H1 (cell line): ENCODE measurements around the gene SIK3. TPM values are rescaled to one million over a fixed set of nuclear protein-coding genes. Genes with fewer than 3 reads are reported as not detected.

ENCODE experiments used
- CTCF ChIA-PET: fragments of 300-600 bp; sonication (Branson Sonifier 250); formaldehyde crosslinking; loops from one replicate; lab custom pipeline; 2021; ENCODE audit not compliant: partially characterized antibody; lab: Charles Lee
- POLR2A ChIA-PET: fragments of 300-600 bp; sonication (Branson Sonifier 250); formaldehyde crosslinking; loops from one replicate; lab custom pipeline; 2021; ENCODE audit warnings: inconsistent platforms; ENCODE audit not compliant: partially characterized antibody; lab: Charles Lee
- DNase-seq, 2 experiments: peaks; one replicate each; pipeline versions ENCODE4 v3.0.0 to v3.0.0-alpha.2; 2010 to 2022; ENCODE audit warnings: low spot score in 2 of 2, low read depth in 1 of 2, mixed read lengths in 1 of 2
- FAIRE-seq: peaks from 2 replicates; lab custom pipeline; 2011; peaks lifted over from hg19 to GRCh38; lab: Jason Lieb, UNC
- H2AFZ ChIP-seq: 2 replicates; pipeline ENCODE4 v1.8.1; 2012; ENCODE audit warnings: low read length, inconsistent platforms
- H2AK5ac ChIP-seq: 2 replicates; pipeline ENCODE4 v1.6.1; 2013; ENCODE audit warnings: low read depth, low read length
- H2BK120ac ChIP-seq: replicated peaks from 2 replicates; pipeline ENCODE3; 2013; ENCODE audit warnings: low read depth, low read length, inconsistent platforms
- H2BK12ac ChIP-seq: 2 replicates; pipeline ENCODE4 v1.6.1; 2013; ENCODE audit warnings: low read depth, low read length
- H2BK15ac ChIP-seq: 2 replicates; pipeline ENCODE4 v1.6.1; 2013; ENCODE audit warnings: low read length
- H2BK20ac ChIP-seq: 2 replicates; pipeline ENCODE4 v1.6.1; 2013; ENCODE audit warnings: low read length
- H2BK5ac ChIP-seq: 2 replicates; pipeline ENCODE4 v1.6.1; 2013; ENCODE audit warnings: low read depth, low read length
- H3K14ac ChIP-seq: 2 replicates; pipeline ENCODE4 v1.6.1; 2013; ENCODE audit warnings: inconsistent platforms; ENCODE audit not compliant: insufficient read length
- H3K18ac ChIP-seq: 2 replicates; pipeline ENCODE4 v1.6.1; 2013; ENCODE audit warnings: low read length; ENCODE audit errors: extremely low read depth
- H3K23ac ChIP-seq: 2 replicates; pipeline ENCODE4 v1.6.1; 2013; ENCODE audit warnings: inconsistent platforms; ENCODE audit not compliant: insufficient read length
- H3K23me2 ChIP-seq: 2 replicates; pipeline ENCODE4 v1.6.1; 2013; ENCODE audit warnings: low read depth, low read length
- H3K27ac ChIP-seq: 2 replicates; pipeline ENCODE4 v1.6.1; 2011; ENCODE audit warnings: low read depth, low read length, inconsistent platforms
- H3K27me3 ChIP-seq, 4 experiments: replicated peaks in 1 of 4; 1 replicate in 1 of 4; 2 replicates in 3 of 4; pipeline versions ENCODE4 v1.6.1 to v1.8.1; 2011 to 2013; ENCODE audit warnings: low read length in 3 of 4, mild to moderate bottlenecking in 3 of 4, inconsistent platforms in 2 of 4, mixed read lengths in 2 of 4, moderate library complexity in 1 of 4; ENCODE audit not compliant: control insufficient read depth in 3 of 4, insufficient read depth in 3 of 4; ENCODE audit errors: extremely low read depth in 1 of 4
- H3K36me3 ChIP-seq, 4 experiments: 2 replicates each; pipeline versions ENCODE4 v1.6.1 to v1.8.1; 2011 to 2013; ENCODE audit warnings: mild to moderate bottlenecking in 4 of 4, low read length in 3 of 4, moderate library complexity in 2 of 4, control low read depth in 1 of 4, inconsistent platforms in 1 of 4; ENCODE audit not compliant: insufficient read depth in 4 of 4, control insufficient read depth in 2 of 4
- H3K4ac ChIP-seq: replicated peaks from 2 replicates; pipeline ENCODE3; 2013; ENCODE audit warnings: low read length, low read depth, mixed read lengths, inconsistent platforms; ENCODE audit not compliant: insufficient read length
- H3K4me1 ChIP-seq, 4 experiments: replicated peaks in 1 of 4; 1 replicate in 1 of 4; 2 replicates in 3 of 4; pipeline versions ENCODE4 v1.6.1 to v1.8.1; 2011 to 2013; ENCODE audit warnings: low read length in 3 of 4, inconsistent platforms in 2 of 4, mixed read lengths in 1 of 4; ENCODE audit not compliant: insufficient read depth in 4 of 4, control insufficient read depth in 3 of 4
- H3K4me2 ChIP-seq, 2 experiments: 2 replicates each; pipeline versions ENCODE4 v1.6.1 to v1.8.1; 2011 to 2013; ENCODE audit warnings: low read depth in 2 of 2, low read length in 2 of 2, control low read depth in 1 of 2, inconsistent platforms in 1 of 2, mild to moderate bottlenecking in 1 of 2; ENCODE audit not compliant: insufficient read depth in 1 of 2
- H3K4me3 ChIP-seq, 4 experiments: fragments of 200-600, 300-600 bp in 1 of 4; sonication (generic), shearing (Covaris generic), sonication (Bioruptor Twin) in 1 of 4; 2 replicates each; pipeline versions ENCODE4 v1.5.1 to v1.8.1; 2011 to 2016; ENCODE audit warnings: low read length in 4 of 4, low read depth in 3 of 4, control low read depth in 2 of 4, inconsistent platforms in 2 of 4, mild to moderate bottlenecking in 2 of 4, mixed read lengths in 1 of 4, moderate library complexity in 1 of 4; ENCODE audit not compliant: insufficient read depth in 2 of 4; ENCODE audit errors: extremely low read depth in 1 of 4
- H3K56ac ChIP-seq: replicated peaks from 2 replicates; pipeline ENCODE3; 2013; ENCODE audit warnings: low read depth, mild to moderate bottlenecking, mixed read lengths, low read length, inconsistent platforms; ENCODE audit not compliant: insufficient read length
- H3K79me1 ChIP-seq: 2 replicates; pipeline ENCODE4 v1.6.1; 2013; ENCODE audit warnings: low read depth, low read length, control low read depth
- H3K79me2 ChIP-seq, 2 experiments: 2 replicates each; pipeline versions ENCODE4 v1.6.1 to v1.8.1; 2012 to 2013; ENCODE audit warnings: low read length in 2 of 2, mild to moderate bottlenecking in 2 of 2, inconsistent platforms in 1 of 2; ENCODE audit not compliant: insufficient read depth in 2 of 2, control insufficient read depth in 1 of 2
- H3K9ac ChIP-seq, 4 experiments: replicated peaks in 1 of 4; 1 replicate in 1 of 4; 2 replicates in 3 of 4; pipeline versions ENCODE4 v1.6.1 to v1.8.1; 2011 to 2013; ENCODE audit warnings: low read depth in 3 of 4, low read length in 3 of 4, control low read depth in 2 of 4, mild to moderate bottlenecking in 2 of 4, moderate library complexity in 2 of 4, inconsistent platforms in 1 of 4; ENCODE audit errors: extremely low read depth in 1 of 4
- H3K9me3 ChIP-seq, 2 experiments: 2 replicates each; pipeline versions ENCODE4 v1.6.1 to v1.8.1; 2012 to 2013; ENCODE audit warnings: mild to moderate bottlenecking in 2 of 2, moderate library complexity in 2 of 2, control low read depth in 1 of 2, inconsistent platforms in 1 of 2, low read depth in 1 of 2, low read length in 1 of 2, mixed read lengths in 1 of 2; ENCODE audit not compliant: insufficient read depth in 2 of 2
- H4K20me1 ChIP-seq, 2 experiments: replicated peaks in 1 of 2; 2 replicates each; pipeline versions ENCODE3 to v1.8.1; 2011 to 2013; ENCODE audit warnings: inconsistent platforms in 2 of 2, low read length in 2 of 2, mild to moderate bottlenecking in 1 of 2; ENCODE audit not compliant: insufficient read depth in 2 of 2, control insufficient read depth in 1 of 2
- H4K5ac ChIP-seq: 2 replicates; pipeline ENCODE4 v1.6.1; 2013; ENCODE audit warnings: low read length, low read depth, mixed read lengths, inconsistent platforms; ENCODE audit not compliant: insufficient read length
- H4K8ac ChIP-seq: 2 replicates; pipeline ENCODE4 v1.8.0; 2013; ENCODE audit warnings: mild to moderate bottlenecking, moderate library complexity, low read length, inconsistent platforms; ENCODE audit not compliant: insufficient read depth; ENCODE audit errors: extremely low read depth
- H4K91ac ChIP-seq: replicated peaks from 2 replicates; pipeline ENCODE3; 2013; ENCODE audit warnings: low read length, mixed read lengths, inconsistent platforms; ENCODE audit not compliant: insufficient read length
- ASH2L ChIP-seq: fragments of 200-600, 300-600 bp; sonication (generic); IDR thresholded peaks from one replicate; pipeline ENCODE4 v1.7.1; 2017; ENCODE audit warnings: low read length
- JUND ChIP-seq: IDR thresholded peaks from 2 replicates; pipeline ENCODE4 v1.6.1; 2011; ENCODE audit warnings: mild to moderate bottlenecking, improper control_type of control experiment, low read length
- KDM1A ChIP-seq: fragments of 200-600, 300-600 bp; sonication (generic); IDR thresholded peaks from 2 replicates; pipeline ENCODE4 v1.7.1; 2016; ENCODE audit warnings: mild to moderate bottlenecking, low read length, borderline replicate concordance
- PHF8 ChIP-seq: fragments of 200-600 bp; sonication (generic); conservative IDR thresholded peaks from 2 replicates; pipeline ENCODE4 v1.7.1; 2012; ENCODE audit warnings: low read depth, mild to moderate bottlenecking, inconsistent platforms, low read length, moderate library complexity
- POLR2A ChIP-seq, 2 experiments: IDR thresholded peaks; 1 replicate in 1 of 2; 2 replicates in 1 of 2; pipeline ENCODE4 v1.6.1; 2011; ENCODE audit warnings: low read depth in 2 of 2, low read length in 2 of 2, mild to moderate bottlenecking in 2 of 2; ENCODE audit errors: control extremely low read depth in 1 of 2
- POU5F1 ChIP-seq: IDR thresholded peaks from 2 replicates; pipeline ENCODE4 v1.6.1; 2011; ENCODE audit warnings: low read depth, mild to moderate bottlenecking, low read length, moderate library complexity
- RAD21 ChIP-seq, 2 experiments: IDR thresholded peaks in 1 of 2; conservative IDR thresholded peaks in 1 of 2; 2 replicates each; pipeline ENCODE4 v1.6.1; 2011; ENCODE audit warnings: low read depth in 2 of 2, low read length in 2 of 2, improper control_type of control experiment in 1 of 2, inconsistent platforms in 1 of 2, mild to moderate bottlenecking in 1 of 2, moderate library complexity in 1 of 2
- SIRT6 ChIP-seq: IDR thresholded peaks from one replicate; pipeline ENCODE4 v1.7.1; 2012; ENCODE audit warnings: low read length, inconsistent platforms
- TAF1 ChIP-seq: IDR thresholded peaks from 2 replicates; pipeline ENCODE4 v1.6.1; 2011; ENCODE audit warnings: mild to moderate bottlenecking, low read depth, low read length
- YY1 ChIP-seq: IDR thresholded peaks from 2 replicates; pipeline ENCODE4 v1.6.1; 2011; ENCODE audit warnings: low read depth, mild to moderate bottlenecking, low read length
- ZNF274 ChIP-seq: IDR thresholded peaks from 2 replicates; pipeline ENCODE4 v1.7.0; 2012; ENCODE audit warnings: low read length, borderline replicate concordance; ENCODE audit errors: extremely low read depth
- WGBS, 2 experiments: shearing (Covaris generic) in 1 of 2; methylation state at CpG; one replicate each; pipeline versions ENCODE4 v1.1.6 to v1.1.7; 2013 to 2015; ENCODE audit warnings: low lambda C conversion rate in 2 of 2, mixed read lengths in 2 of 2, inconsistent platforms in 1 of 2, low coverage in 1 of 2, missing lambda C conversion rate in 1 of 2; ENCODE audit not compliant: insufficient replicate concordance in 2 of 2, insufficient coverage in 1 of 2, insufficient read length in 1 of 2; ENCODE audit errors: extremely low coverage in 1 of 2, missing lambda C conversion rate in 1 of 2; 5-methylcytosine and 5-hydroxymethylcytosine counted together
- polyA plus RNA-seq, 7 experiments: library from polyadenylated mRNA; depleted of rRNA in 3 of 7; stranded (reverse) in 5 of 7; unstranded in 2 of 7; fragments of >200 nt in 5 of 7; fragments of 200-250 nt in 2 of 7; gene quantifications; 1 replicate in 5 of 7; 2 replicates in 1 of 7; 4 replicates in 1 of 7; pipeline versions ENCODE4 v1.2.1 to v1.2.3, GENCODE V29; 2011 to 2013; ENCODE audit warnings: missing spikeins in 2 of 7, mixed read lengths in 2 of 7
- total RNA-seq: library from RNA; stranded (reverse); fragmentation: NEBNext Ultra II Directional; extraction: Animal tissue kit (Norgen Biotek cat#: 25700); gene quantifications from 2 replicates; pipeline ENCODE4 v1.2.1, GENCODE V29; 2021

Gene SIK3
- total and polyA plus RNA-seq, 2 of the 8 experiments (the other 6 are each of a cell fraction or from before 2014, with no cell fraction given), result 19.9 to 32.1 TPM

DNA sequence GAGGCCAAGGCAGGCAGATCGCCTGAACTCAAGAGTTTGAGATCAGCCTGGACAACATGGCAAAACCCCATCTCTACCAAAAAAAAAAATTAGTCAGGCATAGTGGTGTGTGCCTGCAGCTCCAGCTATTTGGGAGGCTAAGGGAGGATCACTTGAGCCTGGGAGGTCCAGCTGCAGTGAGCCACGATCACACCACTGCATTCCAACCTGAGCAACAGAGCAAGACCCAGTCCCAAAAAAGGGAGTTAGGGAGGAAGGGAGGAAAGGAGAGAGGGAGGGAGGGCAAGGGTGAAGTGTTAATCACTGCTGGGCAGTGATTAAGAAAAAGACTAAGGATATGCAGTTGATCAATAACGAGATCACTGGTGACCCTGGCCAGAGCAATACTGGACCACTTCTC lies 204.8 kb downstream of the SIK3 start:
- Histone ChIP-seq H3K23ac (no peak overlapping the region), H2AFZ (no peak overlapping the region), H2BK12ac (no peak overlapping the region), H2AK5ac (no peak overlapping the region), H2BK120ac (no peak overlapping the region), H3K79me2 (no peaks in the 10 kb centered on the region), H3K4me2 (no peak overlapping the region), H3K23me2 (no peaks in the 10 kb centered on the region), H3K27ac (no peak overlapping the region), H3K79me1 (no peaks in the 10 kb centered on the region), H4K20me1 (peaks cover 0 to 2% of the 10 kb centered on the region in 2 experiments), H3K27me3 (no peaks in the 10 kb centered on the region), H4K91ac (no peak overlapping the region), H2BK5ac (no peak overlapping the region), H2BK15ac (no peak overlapping the region)
- FAIRE-seq (no peak), DNase-seq (no peak)
- WGBS, 2 experiments, result 86% methylated on average over 3 of the region's 3 CpGs; no CpG with 5 or more reads in 1 of the 2 experiments
- CTCF ChIA-PET, result interaction anchor here (0.6 to 3.1 kb wide), 4 partner anchors 10 to 212 kb away, joined by 3 to 15 read pairs (median 4); no protein-coding TSS in a partner anchor
- TF ChIP-seq KDM1A, result no peak
- no peak for TF ChIP-seq YY1
- TF ChIP-seq RAD21 (IDR thresholded peaks at IDR 0.05 in 1 of 2, conservative IDR thresholded peaks at IDR 0.05 in 1 of 2; ENCODE audit: low read depth in 2 of 2, low read length in 2 of 2), result no peak
- no peak for TF ChIP-seq ASH2L
- TF ChIP-seq JUND, result no peak
- no peak for TF ChIP-seq POU5F1
- no peak for TF ChIP-seq ZNF274
- no peak for TF ChIP-seq TAF1
- no peak for TF ChIP-seq SIRT6
- no peak for TF ChIP-seq PHF8
- no peak for TF ChIP-seq POLR2A (IDR thresholded peaks at IDR 0.05; ENCODE audit: control extremely low read depth in 1 of 2, low read depth in 2 of 2, low read length in 2 of 2)
- TF ChIP-seq, all 59 proteins: peak for 0
- H3K18ac ChIP-seq, result no peak overlapping the region
- no peak overlapping the region for H3K4ac ChIP-seq
- H3K4me1 ChIP-seq, result no peaks in the 10 kb centered on the region
- no peak overlapping the region for H4K8ac ChIP-seq
- no peak overlapping the region for H3K4me3 ChIP-seq
- H2BK20ac ChIP-seq, result no peak overlapping the region
- H3K9me3 ChIP-seq, result no peaks in the 10 kb centered on the region
- H3K14ac ChIP-seq, result no peak overlapping the region
- no peak overlapping the region for H3K56ac ChIP-seq
- POLR2A ChIA-PET, result interaction anchor here (0.7 kb wide), 1 partner anchor 148 kb away, joined by 3 read pairs; no protein-coding TSS in a partner anchor
- peaks cover 0 to 14% (median 7%) of the 10 kb centered on the region in 4 experiments; a peak in 5 of 8 replicates for H3K36me3 ChIP-seq
- no peak overlapping the region for H4K5ac ChIP-seq
- H3K9ac ChIP-seq, result no peak overlapping the region
